HTR-8/SVneo (cell line): ENCODE data around the gene PARP14.
"Not testable (repeated sequence)": the region's sequence is repeated elsewhere in the genome, so short reads cannot be mapped to it uniquely, and the experiment has no call there.

Source experiments
- DNase-seq: peaks from one replicate; pipeline ENCODE4 v3.0.0; 2011; ENCODE audit warnings: low spot score, mixed read lengths; ENCODE audit not compliant: insufficient read length
- FAIRE-seq: peaks from 2 replicates; lab custom pipeline; 2011; peaks lifted over from hg19 to GRCh38; lab: Jason Lieb, UNC

The PARP14 gene

DNA sequence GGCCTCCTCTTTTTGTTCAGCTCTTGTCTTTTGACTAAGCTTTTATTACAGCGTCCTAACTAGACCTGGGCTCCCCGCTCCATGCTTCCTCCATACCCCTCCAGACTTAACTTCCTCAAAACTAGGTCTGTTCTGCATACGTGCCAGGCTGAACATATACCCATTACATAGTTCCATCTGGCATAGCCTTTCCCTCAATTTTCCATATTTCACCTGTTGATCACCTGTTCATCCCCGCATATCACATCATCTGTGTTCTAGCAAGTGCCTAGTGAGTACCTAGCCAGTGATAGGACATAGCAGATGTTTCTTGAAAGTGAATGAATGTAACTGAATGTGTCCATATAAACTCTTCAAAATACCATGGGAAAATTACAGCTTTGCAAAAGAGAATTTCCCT is 36.0 kb downstream of the PARP14 start:
- DNase-seq (no peak), FAIRE-seq (no peak)

DNA sequence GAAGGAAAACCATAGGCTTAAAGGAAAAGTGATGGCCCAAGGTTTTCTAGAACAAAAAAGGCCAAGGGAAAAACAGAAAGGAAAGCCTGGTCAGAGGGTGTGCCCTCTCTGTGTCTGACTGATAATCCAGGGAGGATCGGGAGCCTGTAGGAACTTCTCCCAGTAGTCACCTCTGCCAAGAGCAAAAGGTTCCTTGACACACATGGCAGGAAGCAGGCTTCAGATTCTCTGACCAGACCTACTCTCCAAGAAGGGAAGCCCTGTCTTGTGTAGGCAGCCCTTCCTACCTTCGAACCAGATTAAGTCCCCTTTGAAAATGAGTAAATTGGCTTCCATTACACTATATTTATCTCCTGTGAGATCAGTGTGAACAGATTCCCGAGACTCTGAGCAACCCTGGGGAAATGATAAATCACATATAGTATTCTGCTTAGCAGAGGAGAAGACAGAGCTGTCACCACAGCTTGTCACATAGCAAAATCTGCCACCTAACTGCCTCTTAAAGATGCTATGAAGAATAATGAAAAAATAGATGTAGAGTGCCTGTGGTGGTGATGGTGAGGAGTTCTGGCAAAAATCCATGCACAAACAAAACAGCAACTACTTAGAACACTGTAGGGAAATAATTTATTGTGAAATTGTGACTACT is 38.8 kb downstream of the PARP14 start:
- FAIRE-seq (no peak), DNase-seq (no peak)

GRCh38 chr3:122725106-122725505 is 44.5 kb downstream of the PARP14 start:
- FAIRE-seq (no peak), DNase-seq (no peak)

DNA sequence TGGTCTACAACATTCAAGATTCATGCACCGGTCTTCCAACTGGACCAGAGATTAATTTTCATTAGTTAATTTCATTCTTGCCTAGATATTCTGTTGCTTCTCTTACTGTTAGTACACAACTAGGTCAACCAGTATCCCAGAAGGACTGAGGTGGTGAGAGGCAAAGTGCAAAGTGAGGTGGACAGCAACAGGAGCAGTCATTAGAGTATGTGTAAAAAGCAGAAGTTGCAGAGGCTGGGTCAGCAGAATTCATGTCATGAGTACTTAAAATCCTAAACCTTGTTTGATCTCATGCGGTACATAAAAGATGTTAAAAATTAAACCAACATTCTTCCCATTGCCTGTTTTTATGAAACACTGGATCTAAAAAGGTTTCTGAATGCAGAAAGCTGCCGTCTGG is 46.7 kb downstream of the PARP14 start:
- DNase-seq = no peak
- FAIRE-seq = no peak

- FAIRE-seq = no peak
- DNase-seq = no peak
Measured at GRCh38 chr3:122727766-122728165, 47.1 kb downstream of the PARP14 start.

DNA sequence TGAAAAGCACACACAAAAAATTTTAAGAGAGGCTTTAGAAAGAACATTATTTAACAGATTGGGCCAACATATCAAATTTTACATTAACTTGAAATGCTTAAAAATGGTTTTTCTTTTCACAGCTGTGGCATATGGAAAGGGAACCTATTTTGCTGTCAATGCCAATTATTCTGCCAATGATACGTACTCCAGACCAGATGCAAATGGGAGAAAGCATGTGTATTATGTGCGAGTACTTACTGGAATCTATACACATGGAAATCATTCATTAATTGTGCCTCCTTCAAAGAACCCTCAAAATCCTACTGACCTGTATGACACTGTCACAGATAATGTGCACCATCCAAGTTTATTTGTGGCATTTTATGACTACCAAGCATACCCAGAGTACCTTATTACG is 47.5 kb downstream of the PARP14 start:
- no peak for FAIRE-seq

GRCh38 chr3:122728756-122729514 is 48.3 kb downstream of the PARP14 start:
- FAIRE-seq (no peak), DNase-seq (no peak)

More for the DNA sequence above, 47.5 kb downstream of the PARP14 start:
- DNase-seq = no peak

DNA sequence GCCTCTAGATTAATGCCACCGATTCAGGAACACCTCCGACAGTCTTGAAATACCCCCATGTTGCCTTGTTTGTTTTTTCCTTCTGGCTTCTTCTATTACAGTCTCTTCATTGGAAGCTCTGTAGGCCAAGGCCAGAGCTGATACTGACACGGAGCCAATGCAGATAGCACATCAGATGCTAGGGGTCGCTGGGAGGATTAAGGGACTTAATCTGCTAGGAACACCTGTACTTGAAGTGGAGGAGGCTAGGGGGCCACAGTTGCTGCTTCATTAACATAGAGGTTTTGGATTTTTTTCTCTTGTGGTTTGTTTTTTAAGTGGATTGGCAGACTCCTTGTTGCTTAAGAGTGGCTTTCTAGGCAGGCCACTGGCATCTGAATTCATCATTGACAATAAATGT is 49.6 kb downstream of the PARP14 start:
- no peak for DNase-seq
- no peak for FAIRE-seq

DNA sequence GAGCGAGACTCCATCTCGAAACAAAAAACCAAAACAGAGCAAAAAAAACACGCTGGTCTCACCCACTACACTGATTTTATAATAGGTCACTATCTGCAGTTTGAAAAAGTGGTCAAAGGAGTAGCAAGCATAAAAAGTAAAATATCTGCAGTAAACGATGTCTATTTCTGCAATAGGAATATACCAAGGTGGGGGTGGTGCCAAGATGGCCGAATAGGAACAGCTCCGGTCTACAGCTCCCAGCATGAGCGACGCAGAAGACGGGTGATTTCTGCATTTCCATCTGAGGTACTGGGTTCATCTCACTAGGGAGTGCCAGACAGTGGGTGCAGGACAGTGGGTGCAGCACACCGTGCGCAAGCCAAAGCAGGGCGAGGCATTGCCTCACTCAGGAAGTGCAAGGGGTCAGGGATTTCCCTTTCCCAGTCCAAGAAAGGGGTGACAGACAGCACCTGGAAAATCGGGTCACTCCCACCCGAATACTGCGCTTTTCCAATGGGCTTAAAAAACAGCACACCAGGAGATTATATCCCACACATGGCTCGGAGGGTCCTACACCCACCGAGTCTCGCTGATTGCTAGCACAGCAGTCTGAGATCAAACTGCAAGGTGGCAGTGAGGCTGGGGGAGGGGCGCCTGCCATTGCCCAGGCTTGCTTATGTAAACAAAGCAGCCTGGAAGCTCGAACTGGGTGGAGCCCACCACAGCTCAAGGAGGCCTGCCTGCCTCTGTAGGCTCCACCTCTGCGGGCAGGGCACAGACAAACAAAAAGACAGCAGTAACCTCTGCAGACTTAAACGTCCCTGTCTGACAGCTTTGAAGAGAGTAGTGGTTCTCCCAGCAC is 52.3 kb downstream of the PARP14 start:
- not testable (repeated sequence) for FAIRE-seq, DNase-seq

- DNase-seq = no peak
- no peak for FAIRE-seq
Measured at GRCh38 chr3:122739172-122739571, 58.5 kb downstream of the PARP14 start.

GRCh38 chr3:122742234-122742633 is 61.6 kb downstream of the PARP14 start:
- DNase-seq = no peak

GRCh38 chr3:122743581-122744120 is 63.0 kb downstream of the PARP14 start:
- FAIRE-seq (no peak), DNase-seq (no peak)

More at GRCh38 chr3:122742234-122742633, 61.6 kb downstream of the PARP14 start:
- no peak for FAIRE-seq

DNA sequence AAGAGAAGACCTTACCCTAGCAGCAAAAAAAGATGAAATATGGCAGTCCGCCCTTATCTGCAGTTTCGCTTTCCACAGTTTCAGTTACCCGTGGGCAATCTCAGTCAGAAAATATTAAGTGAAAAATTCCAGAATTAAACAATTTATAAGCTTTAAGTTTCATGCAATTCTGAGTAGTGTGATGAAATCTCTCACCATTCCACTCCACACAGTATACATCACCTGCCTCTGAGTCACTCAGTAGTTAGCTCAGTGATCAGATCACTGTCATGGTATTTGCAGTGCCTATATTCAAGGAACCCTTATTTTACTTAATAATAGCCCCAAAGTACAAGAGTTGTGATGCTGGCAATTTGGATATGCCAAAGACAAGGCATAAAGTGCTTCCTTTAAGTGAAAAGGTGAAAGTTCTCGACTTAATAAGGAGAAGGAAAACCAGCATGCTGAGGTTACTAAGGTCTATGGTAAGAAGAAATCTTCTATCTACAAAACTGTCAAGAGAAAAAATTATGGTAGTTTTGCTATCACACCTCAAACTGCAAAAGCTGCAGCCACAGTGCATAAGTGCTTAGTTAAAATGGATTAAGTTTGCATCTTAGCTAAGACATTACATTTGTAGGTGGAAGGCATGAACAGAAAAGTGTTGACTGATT is 64.9 kb downstream of the PARP14 start:
- FAIRE-seq = no peak
- no peak for DNase-seq

DNA sequence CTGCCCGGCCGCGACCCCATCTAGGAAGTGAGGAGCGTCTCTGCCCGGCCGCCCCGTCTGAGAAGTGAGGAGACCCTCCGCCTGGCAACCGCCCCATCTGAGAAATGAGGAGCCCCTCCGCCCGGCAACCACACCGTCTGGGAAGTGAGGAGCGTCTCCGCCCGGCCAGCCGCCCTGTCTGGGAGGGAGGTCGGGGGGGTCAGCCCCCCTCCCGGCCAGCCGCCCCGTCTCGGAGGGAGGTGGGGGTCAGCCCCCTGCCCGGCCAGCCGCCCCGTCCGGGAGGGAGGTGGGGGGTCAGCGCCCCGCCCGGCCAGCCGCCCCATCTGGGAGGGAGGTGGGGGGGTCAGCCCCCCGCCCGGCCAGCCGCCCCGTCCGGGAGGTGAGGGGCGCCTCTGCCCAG is 66.7 kb downstream of the PARP14 start:
- not testable (repeated sequence) for FAIRE-seq, DNase-seq

DNA sequence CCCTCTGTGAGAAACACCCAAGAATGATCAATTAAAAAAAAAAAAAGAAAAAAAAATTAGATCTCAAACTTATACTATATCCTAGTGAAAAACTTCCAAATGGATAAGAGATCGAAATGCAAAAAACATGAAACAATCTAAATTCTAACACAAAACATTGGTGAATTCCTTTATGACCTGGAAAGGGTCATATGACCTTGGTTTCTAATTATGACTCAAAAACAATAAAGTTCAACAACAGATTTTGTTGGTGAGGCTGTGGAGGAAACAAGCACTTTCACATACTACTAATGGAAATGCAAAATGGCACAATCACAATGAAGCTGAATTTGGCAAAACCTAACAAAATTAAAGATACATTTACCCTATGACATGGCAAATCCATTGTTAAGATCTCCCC is 67.7 kb downstream of the PARP14 start:
- FAIRE-seq = no peak
- no peak for DNase-seq

GRCh38 chr3:122754929-122755328 is 74.3 kb downstream of the PARP14 start:
- FAIRE-seq (peak; percentile 79), DNase-seq (peak; percentile 48)

- FAIRE-seq = no peak
- no peak for DNase-seq
Measured at GRCh38 chr3:122755491-122755890, 74.9 kb downstream of the PARP14 start.

- DNase-seq (no peak), FAIRE-seq (no peak)
Measured at GRCh38 chr3:122758877-122759560, 78.4 kb downstream of the PARP14 start.

DNA sequence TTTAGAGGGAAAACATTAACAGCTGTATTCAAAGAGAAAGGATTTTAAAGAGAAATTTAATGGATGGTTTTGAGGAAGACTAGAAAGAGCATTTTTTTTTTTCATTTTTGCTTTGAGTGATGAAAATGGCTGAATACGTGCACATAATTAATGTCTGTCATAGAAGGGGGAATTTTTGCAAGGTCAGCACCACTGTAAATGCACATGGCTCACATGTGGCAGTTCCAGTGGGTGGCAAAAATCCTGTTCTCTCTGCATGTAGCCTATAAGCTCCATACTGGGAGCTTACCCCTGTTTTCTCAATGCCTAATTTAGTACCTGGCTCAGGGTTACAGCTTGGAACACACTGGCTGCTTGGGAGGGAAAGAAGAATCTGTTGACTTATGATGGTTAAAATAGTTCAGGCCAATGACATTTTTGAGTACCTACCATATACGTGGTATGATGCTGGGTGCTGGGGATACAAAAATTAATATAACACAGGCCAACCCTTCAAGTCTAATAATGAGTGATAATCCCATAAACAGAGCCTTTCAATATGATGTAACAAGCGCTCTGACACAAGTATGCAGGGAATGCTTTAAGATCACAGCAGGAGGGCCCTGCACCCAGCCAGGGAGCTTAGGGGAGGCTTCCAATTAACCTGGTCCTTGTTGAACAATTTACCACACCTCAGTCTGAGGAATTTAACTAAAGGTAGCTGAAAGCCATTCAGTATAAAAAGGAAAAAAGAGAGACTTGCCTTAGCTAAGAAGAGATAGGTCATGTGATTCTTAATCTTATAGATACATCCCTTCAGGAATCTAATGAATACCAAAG is 80.0 kb downstream of the PARP14 start:
- DNase-seq (no peak), FAIRE-seq (no peak)
